ENCODE data around the gene LONP2.

DNA sequence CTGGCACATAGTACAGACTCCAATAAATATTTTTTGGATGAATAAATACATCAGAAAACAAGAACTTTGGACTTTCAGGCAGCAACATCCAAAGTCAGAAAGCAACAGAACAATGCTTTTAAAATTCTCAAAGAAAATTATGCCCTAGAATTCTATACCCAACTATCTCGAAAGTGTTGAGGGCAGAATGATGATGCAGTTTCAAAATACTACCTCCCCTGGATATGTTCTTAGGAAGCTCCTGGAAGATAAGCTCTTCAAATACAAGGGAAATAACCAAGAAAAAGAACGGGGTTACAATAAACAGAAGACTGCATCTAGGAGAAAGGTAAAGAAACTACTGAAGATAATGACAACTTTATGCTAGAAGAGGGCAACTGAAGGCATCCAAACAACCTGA lies 130.2 kb downstream of the LONP2 start:
- TF ChIP-seq, protein P1, sequence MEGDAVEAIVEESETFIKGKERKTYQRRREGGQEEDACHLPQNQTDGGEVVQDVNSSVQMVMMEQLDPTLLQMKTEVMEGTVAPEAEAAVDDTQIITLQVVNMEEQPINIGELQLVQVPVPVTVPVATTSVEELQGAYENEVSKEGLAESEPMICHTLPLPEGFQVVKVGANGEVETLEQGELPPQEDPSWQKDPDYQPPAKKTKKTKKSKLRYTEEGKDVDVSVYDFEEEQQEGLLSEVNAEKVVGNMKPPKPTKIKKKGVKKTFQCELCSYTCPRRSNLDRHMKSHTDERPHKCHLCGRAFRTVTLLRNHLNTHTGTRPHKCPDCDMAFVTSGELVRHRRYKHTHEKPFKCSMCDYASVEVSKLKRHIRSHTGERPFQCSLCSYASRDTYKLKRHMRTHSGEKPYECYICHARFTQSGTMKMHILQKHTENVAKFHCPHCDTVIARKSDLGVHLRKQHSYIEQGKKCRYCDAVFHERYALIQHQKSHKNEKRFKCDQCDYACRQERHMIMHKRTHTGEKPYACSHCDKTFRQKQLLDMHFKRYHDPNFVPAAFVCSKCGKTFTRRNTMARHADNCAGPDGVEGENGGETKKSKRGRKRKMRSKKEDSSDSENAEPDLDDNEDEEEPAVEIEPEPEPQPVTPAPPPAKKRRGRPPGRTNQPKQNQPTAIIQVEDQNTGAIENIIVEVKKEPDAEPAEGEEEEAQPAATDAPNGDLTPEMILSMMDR (IDR thresholded peaks at IDR 0.05) = no peak
- no peak for TF ChIP-seq POLR2A (IDR thresholded peaks at IDR 0.05)
